HEK293 (cell line): ENCODE data around the gene LSM3.

Experiments used
- CTCF ChIA-PET: fragments of 350-600 bp; formaldehyde crosslinking; extraction: SDS; loops from one replicate; lab custom pipeline; 2021; ENCODE audit warnings: antibody characterized with exemption; lab: Yijun Ruan, JAX
- POLR2A ChIA-PET: fragments of 300-600 bp; formaldehyde crosslinking; extraction: SDS; loops from one replicate; lab custom pipeline; 2020; ENCODE audit warnings: antibody characterized with exemption, inconsistent platforms; lab: Yijun Ruan, JAX
- H3K27ac ChIP-seq: fragments of 200-500 bp; sonication (Bioruptor generic); 2 replicates; pipeline ENCODE4 v1.5.1; 2014; ENCODE audit warnings: low read depth, low read length, control low read depth, inconsistent platforms; ENCODE audit errors: extremely low read depth
- H3K36me3 ChIP-seq, 2 experiments: fragments of 200-500 bp in 1 of 2; sonication (Bioruptor generic) in 1 of 2; 1 replicate in 1 of 2; 2 replicates in 1 of 2; pipeline ENCODE4 v1.5.1; 2014 to 2017; ENCODE audit warnings: inconsistent platforms in 2 of 2, low read length in 2 of 2; ENCODE audit not compliant: control insufficient read depth in 2 of 2, insufficient read depth in 1 of 2
- H3K4me1 ChIP-seq: fragments of 200-500 bp; sonication (Bioruptor generic); 2 replicates; pipeline ENCODE4 v1.5.1; 2014; ENCODE audit warnings: mild to moderate bottlenecking, low read length, inconsistent platforms; ENCODE audit not compliant: control insufficient read depth, insufficient read depth
- H3K4me3 ChIP-seq: 2 replicates; pipeline ENCODE4 v1.5.1; 2011; ENCODE audit warnings: low read depth, mild to moderate bottlenecking, control low read depth, low read length, moderate library complexity
- H3K9me3 ChIP-seq: fragments of 200-500 bp; sonication (Bioruptor generic); 2 replicates; pipeline ENCODE4 v1.5.1; 2014; ENCODE audit warnings: low read depth, low read length, inconsistent platforms; ENCODE audit not compliant: control insufficient read depth, insufficient read depth
- EGR2 ChIP-seq: fragments of 450-650 bp; formaldehyde crosslinking; IDR thresholded peaks from 2 replicates; pipeline ENCODE4 v1.5.1; 2016; ENCODE audit warnings: low read depth, missing biosample characterization, missing genetic modification characterization
- SCRT1 ChIP-seq: fragments of 450-650 bp; formaldehyde crosslinking; IDR thresholded peaks from 2 replicates; pipeline ENCODE4 v1.5.1; 2016; ENCODE audit warnings: missing biosample characterization, missing genetic modification characterization, borderline replicate concordance
- SCRT2 ChIP-seq: fragments of 450-650 bp; formaldehyde crosslinking; IDR thresholded peaks from 2 replicates; pipeline ENCODE4 v1.5.1; 2016; ENCODE audit warnings: missing biosample characterization, missing genetic modification characterization
- ZFP3 ChIP-seq: fragments of 450-650 bp; formaldehyde crosslinking; IDR thresholded peaks from 2 replicates; pipeline ENCODE4 v1.5.1; 2016; ENCODE audit warnings: low read depth, missing biosample characterization, missing genetic modification characterization
- ZFP37 ChIP-seq: fragments of 450-650 bp; formaldehyde crosslinking; IDR thresholded peaks from 2 replicates; pipeline ENCODE4 v1.5.1; 2016; ENCODE audit warnings: missing biosample characterization, missing genetic modification characterization
- ZIC2 ChIP-seq: fragments of 450-650 bp; formaldehyde crosslinking; IDR thresholded peaks from 2 replicates; pipeline ENCODE4 v1.5.1; 2016; ENCODE audit warnings: missing biosample characterization, missing genetic modification characterization
- ZNF169 ChIP-seq: fragments of 450-650 bp; formaldehyde crosslinking; IDR thresholded peaks from 2 replicates; pipeline ENCODE4 v1.5.1; 2016; ENCODE audit warnings: missing biosample characterization, missing genetic modification characterization
- ZNF214 ChIP-seq: fragments of 450-650 bp; formaldehyde crosslinking; IDR thresholded peaks from 2 replicates; pipeline ENCODE4 v1.5.1; 2017; ENCODE audit warnings: missing biosample characterization, mild to moderate bottlenecking, missing genetic modification characterization, borderline replicate concordance
- ZNF221 ChIP-seq: fragments of 450-650 bp; formaldehyde crosslinking; IDR thresholded peaks from 2 replicates; pipeline ENCODE4 v1.5.1; 2017; ENCODE audit warnings: missing biosample characterization, missing genetic modification characterization, borderline replicate concordance
- ZNF266 ChIP-seq: fragments of 450-650 bp; formaldehyde crosslinking; IDR thresholded peaks from 2 replicates; pipeline ENCODE4 v1.5.1; 2016; ENCODE audit warnings: missing biosample characterization, missing genetic modification characterization, low read depth
- ZNF335 ChIP-seq: fragments of 450-650 bp; formaldehyde crosslinking; conservative IDR thresholded peaks from 2 replicates; pipeline ENCODE4 v1.5.1; 2016; ENCODE audit warnings: missing biosample characterization, missing genetic modification characterization
- ZNF48 ChIP-seq: fragments of 450-650 bp; formaldehyde crosslinking; IDR thresholded peaks from 2 replicates; pipeline ENCODE4 v1.5.1; 2016; ENCODE audit warnings: missing biosample characterization, missing genetic modification characterization
- ZNF558 ChIP-seq: fragments of 450-650 bp; formaldehyde crosslinking; IDR thresholded peaks from 2 replicates; pipeline ENCODE4 v1.5.1; 2016; ENCODE audit warnings: missing biosample characterization, missing genetic modification characterization
- ZNF664 ChIP-seq: fragments of 450-650 bp; formaldehyde crosslinking; IDR thresholded peaks from 2 replicates; pipeline ENCODE4 v1.5.1; 2016; ENCODE audit warnings: missing biosample characterization, missing genetic modification characterization
- ZNF843 ChIP-seq: fragments of 450-650 bp; formaldehyde crosslinking; IDR thresholded peaks from 2 replicates; pipeline ENCODE4 v1.5.1; 2016; ENCODE audit warnings: missing biosample characterization, missing genetic modification characterization
- ZSCAN30 ChIP-seq: fragments of 450-650 bp; IDR thresholded peaks from 2 replicates; pipeline ENCODE4 v1.5.1; 2018; ENCODE audit warnings: missing biosample characterization, mild to moderate bottlenecking, missing genetic modification characterization, moderate library complexity
- TF ChIP-seq, protein P1 (sequence below): fragments of 450-650 bp; formaldehyde crosslinking; conservative IDR thresholded peaks from 2 replicates; pipeline ENCODE4 v1.5.1; 2016; ENCODE audit warnings: low read depth, missing biosample characterization, missing genetic modification characterization
- TF ChIP-seq, protein P2 (sequence below): fragments of 450-650 bp; formaldehyde crosslinking; IDR thresholded peaks from 2 replicates; pipeline ENCODE4 v1.5.1; 2016; ENCODE audit warnings: missing biosample characterization, missing genetic modification characterization

LSM3 gene

DNA sequence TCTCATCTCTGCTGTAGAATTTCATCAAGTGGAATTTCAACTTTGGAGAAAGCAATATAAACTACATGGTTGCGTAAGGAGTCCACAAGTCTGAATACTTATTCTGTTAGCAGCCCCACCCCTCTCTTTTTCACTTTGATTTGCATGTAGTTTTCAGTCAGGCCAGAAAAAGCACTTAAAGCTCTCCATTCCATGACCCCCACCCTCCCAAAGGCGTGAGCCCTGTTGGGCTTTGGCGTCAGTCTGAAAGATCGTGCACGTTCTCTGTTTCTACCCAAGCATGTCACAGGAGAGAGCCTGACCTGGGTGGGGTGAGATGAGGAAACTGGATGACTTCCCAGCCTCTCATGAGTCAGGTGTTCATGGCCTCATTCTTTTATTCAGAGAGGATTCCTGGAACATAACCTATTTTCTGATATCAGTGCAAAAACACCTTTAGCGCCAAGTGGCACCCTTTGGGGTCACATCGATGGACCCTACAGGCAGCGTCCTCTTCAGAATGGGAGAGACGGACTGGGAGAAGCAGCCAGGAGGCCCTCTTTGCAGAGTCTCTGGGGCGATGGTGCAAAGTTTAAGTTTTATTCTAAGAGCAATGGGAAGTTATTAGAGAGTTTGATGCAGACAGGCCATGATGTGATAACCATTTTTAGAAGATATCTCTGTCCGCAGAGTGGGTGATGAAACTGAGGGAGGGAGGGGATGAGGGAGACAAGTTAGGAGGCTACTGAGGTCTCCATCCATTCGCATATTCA lies 55.8 kb downstream of the LSM3 start:
- no peak overlapping the region for H3K27ac ChIP-seq
- no peak overlapping the region for H3K4me3 ChIP-seq
- no peaks in the 10 kb centered on the region for H3K36me3 ChIP-seq
- no peaks in the 10 kb centered on the region for H3K9me3 ChIP-seq
- H3K4me1 ChIP-seq: no peaks in the 10 kb centered on the region
- CTCF ChIA-PET: interaction anchor here (0.8 kb wide), 1 partner anchor 159 kb away, joined by 3 read pairs; no protein-coding TSS in a partner anchor
- TF ChIP-seq ZNF335 (no peak), ZNF843 (tag by site-specific recombination) (no peak), ZNF214 (tag by site-specific recombination) (no peak), SCRT1 (tag by site-specific recombination) (no peak), ZSCAN30 (no peak), EGR2 (tag by site-specific recombination) (no peak), ZNF169 (tag by site-specific recombination) (no peak), ZNF48 (tag by site-specific recombination) (no peak), ZNF266 (tag by site-specific recombination) (no peak), ZNF664 (tag by site-specific recombination) (no peak), ZIC2 (tag by site-specific recombination) (no peak), ZFP37 (tag by site-specific recombination) (no peak), ZNF221 (tag by site-specific recombination) (no peak), ZFP3 (tag by site-specific recombination) (no peak), ZNF558 (tag by site-specific recombination) (no peak), SCRT2 (no peak)
- TF ChIP-seq, protein P1, sequence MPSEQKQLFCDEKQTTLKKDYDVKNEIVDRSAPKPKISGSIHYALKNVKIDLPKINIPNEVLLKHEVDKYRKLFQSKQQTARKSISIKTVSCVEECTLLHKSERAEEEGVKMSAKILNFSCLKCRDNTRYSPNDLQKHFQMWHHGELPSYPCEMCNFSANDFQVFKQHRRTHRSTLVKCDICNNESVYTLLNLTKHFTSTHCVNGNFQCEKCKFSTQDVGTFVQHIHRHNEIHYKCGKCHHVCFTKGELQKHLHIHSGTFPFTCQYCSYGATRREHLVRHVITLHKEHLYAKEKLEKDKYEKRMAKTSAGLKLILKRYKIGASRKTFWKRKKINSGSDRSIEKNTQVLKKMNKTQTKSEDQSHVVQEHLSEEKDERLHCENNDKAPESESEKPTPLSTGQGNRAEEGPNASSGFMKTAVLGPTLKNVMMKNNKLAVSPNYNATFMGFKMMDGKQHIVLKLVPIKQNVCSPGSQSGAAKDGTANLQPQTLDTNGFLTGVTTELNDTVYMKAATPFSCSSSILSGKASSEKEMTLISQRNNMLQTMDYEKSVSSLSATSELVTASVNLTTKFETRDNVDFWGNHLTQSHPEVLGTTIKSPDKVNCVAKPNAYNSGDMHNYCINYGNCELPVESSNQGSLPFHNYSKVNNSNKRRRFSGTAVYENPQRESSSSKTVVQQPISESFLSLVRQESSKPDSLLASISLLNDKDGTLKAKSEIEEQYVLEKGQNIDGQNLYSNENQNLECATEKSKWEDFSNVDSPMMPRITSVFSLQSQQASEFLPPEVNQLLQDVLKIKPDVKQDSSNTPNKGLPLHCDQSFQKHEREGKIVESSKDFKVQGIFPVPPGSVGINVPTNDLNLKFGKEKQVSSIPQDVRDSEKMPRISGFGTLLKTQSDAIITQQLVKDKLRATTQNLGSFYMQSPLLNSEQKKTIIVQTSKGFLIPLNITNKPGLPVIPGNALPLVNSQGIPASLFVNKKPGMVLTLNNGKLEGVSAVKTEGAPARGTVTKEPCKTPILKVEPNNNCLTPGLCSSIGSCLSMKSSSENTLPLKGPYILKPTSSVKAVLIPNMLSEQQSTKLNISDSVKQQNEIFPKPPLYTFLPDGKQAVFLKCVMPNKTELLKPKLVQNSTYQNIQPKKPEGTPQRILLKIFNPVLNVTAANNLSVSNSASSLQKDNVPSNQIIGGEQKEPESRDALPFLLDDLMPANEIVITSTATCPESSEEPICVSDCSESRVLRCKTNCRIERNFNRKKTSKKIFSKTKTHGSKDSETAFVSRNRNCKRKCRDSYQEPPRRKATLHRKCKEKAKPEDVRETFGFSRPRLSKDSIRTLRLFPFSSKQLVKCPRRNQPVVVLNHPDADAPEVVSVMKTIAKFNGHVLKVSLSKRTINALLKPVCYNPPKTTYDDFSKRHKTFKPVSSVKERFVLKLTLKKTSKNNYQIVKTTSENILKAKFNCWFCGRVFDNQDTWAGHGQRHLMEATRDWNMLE (tag by site-specific recombination): no peak
- TF ChIP-seq, protein P2, sequence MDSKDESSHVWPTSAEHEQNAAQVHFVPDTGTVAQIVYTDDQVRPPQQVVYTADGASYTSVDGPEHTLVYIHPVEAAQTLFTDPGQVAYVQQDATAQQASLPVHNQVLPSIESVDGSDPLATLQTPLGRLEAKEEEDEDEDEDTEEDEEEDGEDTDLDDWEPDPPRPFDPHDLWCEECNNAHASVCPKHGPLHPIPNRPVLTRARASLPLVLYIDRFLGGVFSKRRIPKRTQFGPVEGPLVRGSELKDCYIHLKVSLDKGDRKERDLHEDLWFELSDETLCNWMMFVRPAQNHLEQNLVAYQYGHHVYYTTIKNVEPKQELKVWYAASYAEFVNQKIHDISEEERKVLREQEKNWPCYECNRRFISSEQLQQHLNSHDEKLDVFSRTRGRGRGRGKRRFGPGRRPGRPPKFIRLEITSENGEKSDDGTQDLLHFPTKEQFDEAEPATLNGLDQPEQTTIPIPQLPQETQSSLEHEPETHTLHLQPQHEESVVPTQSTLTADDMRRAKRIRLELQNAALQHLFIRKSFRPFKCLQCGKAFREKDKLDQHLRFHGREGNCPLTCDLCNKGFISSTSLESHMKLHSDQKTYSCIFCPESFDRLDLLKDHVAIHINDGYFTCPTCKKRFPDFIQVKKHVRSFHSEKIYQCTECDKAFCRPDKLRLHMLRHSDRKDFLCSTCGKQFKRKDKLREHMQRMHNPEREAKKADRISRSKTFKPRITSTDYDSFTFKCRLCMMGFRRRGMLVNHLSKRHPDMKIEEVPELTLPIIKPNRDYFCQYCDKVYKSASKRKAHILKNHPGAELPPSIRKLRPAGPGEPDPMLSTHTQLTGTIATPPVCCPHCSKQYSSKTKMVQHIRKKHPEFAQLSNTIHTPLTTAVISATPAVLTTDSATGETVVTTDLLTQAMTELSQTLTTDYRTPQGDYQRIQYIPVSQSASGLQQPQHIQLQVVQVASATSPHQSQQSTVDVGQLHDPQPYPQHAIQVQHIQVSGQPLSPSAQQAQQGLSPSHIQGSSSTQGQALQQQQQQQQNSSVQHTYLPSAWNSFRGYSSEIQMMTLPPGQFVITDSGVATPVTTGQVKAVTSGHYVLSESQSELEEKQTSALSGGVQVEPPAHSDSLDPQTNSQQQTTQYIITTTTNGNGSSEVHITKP: no peak
- POLR2A ChIA-PET: no interaction called here
